GM12878 (cell line): ENCODE measurements around the gene DHX34.

Source experiments
- CBFB ChIP-seq: IDR thresholded peaks from 2 replicates; pipeline ENCODE4 v1.6.1; 2016; ENCODE audit warnings: antibody characterized with exemption, low read depth
- CREB1 ChIP-seq: IDR thresholded peaks from 2 replicates; pipeline ENCODE4 v1.6.1; 2012; ENCODE audit warnings: low read depth, mild to moderate bottlenecking, inconsistent platforms
- CTCF ChIP-seq, 3 experiments: IDR thresholded peaks in 2 of 3; conservative IDR thresholded peaks in 1 of 3; 2 replicates each; pipeline ENCODE4 v1.5.1; 2011; ENCODE audit warnings: low read depth in 3 of 3, low read length in 3 of 3, mild to moderate bottlenecking in 3 of 3, control low read depth in 2 of 3, moderate library complexity in 2 of 3, inconsistent platforms in 1 of 3, mixed read lengths in 1 of 3; ENCODE audit not compliant: control insufficient read depth in 2 of 3, insufficient read depth in 1 of 3; ENCODE audit errors: extremely low read depth in 1 of 3
- GABPA ChIP-seq: IDR thresholded peaks from 2 replicates; pipeline ENCODE4 v1.6.1; 2014; ENCODE audit warnings: antibody characterized with exemption, low read depth, mild to moderate bottlenecking, inconsistent platforms
- NR2C1 ChIP-seq: fragments of 450-650 bp; IDR thresholded peaks from 2 replicates; pipeline ENCODE4 v1.6.1; 2017; ENCODE audit warnings: antibody characterized with exemption, mild to moderate bottlenecking, moderate library complexity
- POLR2A ChIP-seq: IDR thresholded peaks from 2 replicates; pipeline ENCODE4 v1.6.1; 2011; ENCODE audit warnings: low read depth, mild to moderate bottlenecking, low read length
- POLR2AphosphoS5 ChIP-seq: IDR thresholded peaks from 2 replicates; pipeline ENCODE4 v1.6.1; 2011; ENCODE audit warnings: mild to moderate bottlenecking, low read length, inconsistent platforms
- RAD21 ChIP-seq: IDR thresholded peaks from 2 replicates; pipeline ENCODE4 v1.6.1; 2011; ENCODE audit warnings: mild to moderate bottlenecking, low read depth, low read length, moderate library complexity; ENCODE audit not compliant: insufficient read depth
- RCOR1 ChIP-seq: conservative IDR thresholded peaks from 2 replicates; pipeline ENCODE4 v1.6.1; 2012; ENCODE audit warnings: low read depth, low read length, improper control_type of control experiment
- SIN3A ChIP-seq: IDR thresholded peaks from 2 replicates; pipeline ENCODE4 v1.6.1; 2012; ENCODE audit warnings: low read depth, low read length, improper control_type of control experiment
- SREBF1 ChIP-seq: IDR thresholded peaks from 2 replicates; pipeline ENCODE4 v1.6.1; 2012; ENCODE audit warnings: mild to moderate bottlenecking, low read length
- TCF7 ChIP-seq: IDR thresholded peaks from 2 replicates; pipeline ENCODE4 v1.6.1; 2014; ENCODE audit warnings: antibody characterized with exemption, borderline replicate concordance

GRCh38 chr19:47323409-47323808 lies 25.7 kb upstream of the DHX34 start:
- TF ChIP-seq POLR2A (no peak), GABPA (no peak), RAD21 (no peak), CTCF (IDR thresholded peaks at IDR 0.05 in 2 of 3, conservative IDR thresholded peaks at IDR 0.05 in 1 of 3; ENCODE audit: control insufficient read depth in 2 of 3, extremely low read depth in 1 of 3, insufficient read depth in 1 of 3, low read depth in 3 of 3, low read length in 3 of 3) (no peak), POLR2AphosphoS5 (no peak), TCF7 (no peak), SIN3A (no peak), CBFB (no peak), SREBF1 (no peak), NR2C1 (no peak), RCOR1 (no peak), CREB1 (no peak)
